SW480 (cell line): ENCODE measurements around the gene ZFYVE27.
A peak's percentile ranks its signal among the peaks of the same experiment; 100 is the strongest.

ENCODE experiments used
- DNase-seq: peaks from one replicate; pipeline ENCODE4 v3.0.0-alpha.2; 2016; ENCODE audit warnings: low spot score

The ZFYVE27 gene

GRCh38 chr10:97748116-97748515 is 11.2 kb downstream of the ZFYVE27 start:
- no peak for DNase-seq

GRCh38 chr10:97752956-97753355 is 16.0 kb downstream of the ZFYVE27 start:
- DNase-seq: no peak

GRCh38 chr10:97754726-97755125 is 17.8 kb downstream of the ZFYVE27 start:
- no peak for DNase-seq

- no peak for DNase-seq
These were observed 18.8 kb downstream of the ZFYVE27 start for GRCh38 chr10:97755718-97756117.

GRCh38 chr10:97757471-97757870 is 20.5 kb downstream of the ZFYVE27 start:
- no peak for DNase-seq

GRCh38 chr10:97759158-97759887 is 22.4 kb downstream of the ZFYVE27 start:
- DNase-seq: peak; percentile 63

- DNase-seq: no peak
These were observed 23.0 kb downstream of the ZFYVE27 start for GRCh38 chr10:97759946-97760345.

- DNase-seq: no peak
These were observed 23.7 kb downstream of the ZFYVE27 start for GRCh38 chr10:97760461-97761257.

GRCh38 chr10:97761331-97761865 is 24.5 kb downstream of the ZFYVE27 start:
- DNase-seq: no peak

- no peak for DNase-seq
These were observed 25.1 kb downstream of the ZFYVE27 start for GRCh38 chr10:97762056-97762455.

GRCh38 chr10:97762816-97763215 is 25.9 kb downstream of the ZFYVE27 start:
- peak; percentile 49 for DNase-seq

GRCh38 chr10:97763411-97763810 is 26.5 kb downstream of the ZFYVE27 start:
- DNase-seq: no peak

- no peak for DNase-seq
These were observed 27.0 kb downstream of the ZFYVE27 start for GRCh38 chr10:97763947-97764346.

- peak; percentile 80 for DNase-seq
These were observed 27.6 kb downstream of the ZFYVE27 start for GRCh38 chr10:97764519-97764931.

GRCh38 chr10:97765201-97765600 is 28.3 kb downstream of the ZFYVE27 start:
- DNase-seq: peak; percentile 71

GRCh38 chr10:97766106-97766810 is 29.3 kb downstream of the ZFYVE27 start:
- no peak for DNase-seq

GRCh38 chr10:97766996-97767924 is 30.3 kb downstream of the ZFYVE27 start:
- DNase-seq: no peak

- DNase-seq: no peak
These were observed 31.7 kb downstream of the ZFYVE27 start for GRCh38 chr10:97768322-97769315.

GRCh38 chr10:97770255-97770654 is 33.3 kb downstream of the ZFYVE27 start:
- DNase-seq: no peak
